ENCODE data around the gene KRT32. TPM values are rescaled to one million over a fixed set of nuclear protein-coding genes. Genes with fewer than 3 reads are reported as not detected.

The KRT32 gene
- total RNA-seq, 1 donor from 2014 or later = not detected

DNA sequence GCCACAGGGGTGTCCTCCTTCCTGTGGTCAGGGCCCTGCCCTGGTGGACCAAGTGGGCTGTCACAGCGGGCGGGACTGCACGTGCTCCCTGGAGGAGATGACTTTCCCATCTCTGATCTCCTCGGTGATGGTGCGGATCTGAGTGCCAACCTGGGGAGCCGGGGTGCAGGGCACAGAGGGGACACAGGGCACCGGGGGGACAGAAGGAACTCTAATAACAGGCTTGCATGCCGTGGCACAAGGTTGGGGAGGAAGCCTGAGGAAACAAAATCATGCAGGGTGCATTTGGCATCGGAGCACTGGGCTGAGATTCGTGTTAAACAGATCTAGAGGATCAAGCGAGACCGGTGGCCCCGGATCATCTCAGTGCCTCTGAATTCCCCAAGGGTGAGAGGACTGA, 19.1 kb upstream of the KRT32 start:
- TF ChIP-seq POLR2A (IDR thresholded peaks at IDR 0.05) = no peak
- TF ChIP-seq POLR2AphosphoS5 (IDR thresholded peaks at IDR 0.05; ENCODE audit: insufficient read depth in 1 of 2, low read depth in 1 of 2) = no peak
- TF ChIP-seq, protein P1, sequence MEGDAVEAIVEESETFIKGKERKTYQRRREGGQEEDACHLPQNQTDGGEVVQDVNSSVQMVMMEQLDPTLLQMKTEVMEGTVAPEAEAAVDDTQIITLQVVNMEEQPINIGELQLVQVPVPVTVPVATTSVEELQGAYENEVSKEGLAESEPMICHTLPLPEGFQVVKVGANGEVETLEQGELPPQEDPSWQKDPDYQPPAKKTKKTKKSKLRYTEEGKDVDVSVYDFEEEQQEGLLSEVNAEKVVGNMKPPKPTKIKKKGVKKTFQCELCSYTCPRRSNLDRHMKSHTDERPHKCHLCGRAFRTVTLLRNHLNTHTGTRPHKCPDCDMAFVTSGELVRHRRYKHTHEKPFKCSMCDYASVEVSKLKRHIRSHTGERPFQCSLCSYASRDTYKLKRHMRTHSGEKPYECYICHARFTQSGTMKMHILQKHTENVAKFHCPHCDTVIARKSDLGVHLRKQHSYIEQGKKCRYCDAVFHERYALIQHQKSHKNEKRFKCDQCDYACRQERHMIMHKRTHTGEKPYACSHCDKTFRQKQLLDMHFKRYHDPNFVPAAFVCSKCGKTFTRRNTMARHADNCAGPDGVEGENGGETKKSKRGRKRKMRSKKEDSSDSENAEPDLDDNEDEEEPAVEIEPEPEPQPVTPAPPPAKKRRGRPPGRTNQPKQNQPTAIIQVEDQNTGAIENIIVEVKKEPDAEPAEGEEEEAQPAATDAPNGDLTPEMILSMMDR (IDR thresholded peaks at IDR 0.05) = no peak

GRCh38 chr17:41484920-41485904, 18.0 kb upstream of the KRT32 start:
- no peak for DNase-seq (ENCODE audit: extremely low spot score in 2 of 2)
- Histone ChIP-seq H3K36me3 (no peaks in the 10 kb centered on the region), H3K27me3 (no peaks in the 10 kb centered on the region), H3K4me1 (peaks cover 6% of the 10 kb centered on the region), H3K9me3 (no peaks in the 10 kb centered on the region), H3K27ac (no peak overlapping the region), H3K4me3 (no peak overlapping the region)
- TF ChIP-seq, protein P1 (IDR thresholded peaks at IDR 0.05) = no peak
- TF ChIP-seq POLR2AphosphoS5 (IDR thresholded peaks at IDR 0.05; ENCODE audit: insufficient read depth in 1 of 2, low read depth in 1 of 2) = no peak
- intact Hi-C loops (cut with DNase I) = no loop called here

More for the DNA sequence above, 19.1 kb upstream of the KRT32 start:
- no peak overlapping the region for H3K4me3 ChIP-seq
- intact Hi-C loops (cut with DNase I) = no loop called here
- H3K4me1 ChIP-seq = peaks cover 17% of the 10 kb centered on the region
- no peak for DNase-seq (ENCODE audit: extremely low spot score in 2 of 2)
- no peak overlapping the region for H3K27ac ChIP-seq
- H3K36me3 ChIP-seq = no peaks in the 10 kb centered on the region
- no peaks in the 10 kb centered on the region for H3K27me3 ChIP-seq
- no peaks in the 10 kb centered on the region for H3K9me3 ChIP-seq

DNA sequence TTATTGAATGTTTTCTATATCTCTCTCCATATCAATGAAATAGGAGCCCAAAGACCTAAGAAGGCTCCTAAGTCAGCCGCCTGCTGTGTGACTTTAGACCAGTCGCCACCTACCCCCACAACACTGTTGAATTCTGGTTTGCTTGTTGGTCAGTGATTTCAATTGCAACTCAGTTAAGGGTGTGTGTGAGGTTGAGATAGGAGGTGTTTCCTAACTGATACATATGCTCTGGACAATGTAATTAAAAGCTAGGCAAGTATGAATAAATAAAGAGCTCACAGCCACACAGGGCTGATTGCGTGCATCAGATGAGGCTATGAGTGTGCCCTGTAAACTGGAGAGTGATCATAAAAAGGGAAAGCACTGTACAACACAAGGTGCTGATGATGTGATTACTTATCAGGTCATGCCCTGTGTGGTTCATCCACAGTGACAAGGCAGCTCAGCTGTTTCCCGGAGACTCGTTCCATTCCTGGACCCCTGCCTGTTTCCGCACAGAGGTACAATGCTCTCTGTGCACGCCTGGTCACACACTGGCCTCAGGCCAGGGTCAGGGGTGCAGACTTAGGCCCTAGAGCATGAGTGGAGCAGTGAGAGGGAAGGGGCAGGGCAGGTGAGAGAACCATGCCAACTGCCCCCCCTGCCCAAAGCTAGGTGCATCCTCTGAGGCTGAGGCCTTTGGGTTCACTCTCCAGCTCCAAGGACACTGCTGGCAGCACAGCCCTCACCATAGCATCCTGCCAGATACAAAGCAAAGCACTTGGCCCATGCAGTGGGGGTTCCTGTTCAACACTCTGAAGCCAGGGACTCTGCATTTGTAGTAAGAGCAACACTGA, 17.0 kb upstream of the KRT32 start:
- Histone ChIP-seq H3K27ac (no peak overlapping the region), H3K4me1 (no peaks in the 10 kb centered on the region), H3K4me3 (no peak overlapping the region), H3K9me3 (no peaks in the 10 kb centered on the region), H3K36me3 (no peaks in the 10 kb centered on the region), H3K27me3 (no peaks in the 10 kb centered on the region)
- intact Hi-C loops (cut with DNase I) = no loop called here
- DNase-seq (ENCODE audit: extremely low spot score in 2 of 2) = no peak
- TF ChIP-seq POLR2A (IDR thresholded peaks at IDR 0.05) = no peak
- no peak for TF ChIP-seq POLR2AphosphoS5 (IDR thresholded peaks at IDR 0.05; ENCODE audit: insufficient read depth in 1 of 2, low read depth in 1 of 2)
- TF ChIP-seq, protein P1 (IDR thresholded peaks at IDR 0.05) = no peak

- DNase-seq (ENCODE audit: extremely low spot score in 2 of 2) = no peak
- H3K27me3 ChIP-seq = no peaks in the 10 kb centered on the region
- H3K4me3 ChIP-seq = no peak overlapping the region
- H3K27ac ChIP-seq = no peak overlapping the region
- TF ChIP-seq POLR2AphosphoS5 (IDR thresholded peaks at IDR 0.05; ENCODE audit: insufficient read depth in 1 of 2, low read depth in 1 of 2) = no peak
- TF ChIP-seq, protein P1 (IDR thresholded peaks at IDR 0.05) = no peak
- TF ChIP-seq POLR2A (IDR thresholded peaks at IDR 0.05) = no peak
- intact Hi-C loops (cut with DNase I) = no loop called here
- H3K9me3 ChIP-seq = no peaks in the 10 kb centered on the region
- H3K36me3 ChIP-seq = no peaks in the 10 kb centered on the region
- H3K4me1 ChIP-seq = no peaks in the 10 kb centered on the region
Observed at GRCh38 chr17:41483531-41483930, 16.3 kb upstream of the KRT32 start.

Data from vagina (tissue), 2 donors.